K562 (cell line): Measurements from ENCODE around the gene CEP70. TPM values are rescaled to one million over a fixed set of nuclear protein-coding genes. Genes with fewer than 3 reads are reported as not detected.

ENCODE experiments used
- ATAC-seq: fragments of 200-7000 bp; cut with Tn5 transposase; 3 replicates; pipeline ENCODE4 v1.9.1; 2020; ENCODE audit warnings: moderate library complexity
- BruUV-seq: library from RNA; stranded (reverse); fragments of 400-500 nt; replicated peaks from 2 replicates; lab custom pipeline; 2021; lab: Mats Ljungman, UMichigan
- CTCF ChIA-PET: fragments of 300-600 bp; formaldehyde crosslinking; extraction: SDS; loops from one replicate; lab custom pipeline; 2021; ENCODE audit warnings: low intra/inter-chr PET ratio; lab: Yijun Ruan, JAX
- POLR2A ChIA-PET: fragments of 300-600, 350-650 bp; sonication (Branson Sonifier 250); formaldehyde crosslinking; extraction: SDS; loops from one replicate; lab custom pipeline; 2021; ENCODE audit warnings: antibody characterized with exemption, inconsistent platforms; lab: Yijun Ruan, JAX
- DNase-seq, 4 experiments: peaks; one replicate each; pipeline versions ENCODE4 v3.0.0 to v3.0.0-alpha.2; 2011 to 2018; ENCODE audit warnings: low spot score in 3 of 4, mixed read lengths in 3 of 4; ENCODE audit errors: extremely low read depth in 1 of 4
- FAIRE-seq: peaks from 2 replicates; lab custom pipeline; 2011; peaks lifted over from hg19 to GRCh38; lab: Jason Lieb, UNC
- H2AFZ ChIP-seq: 2 replicates; pipeline ENCODE4 v1.6.0; 2011; ENCODE audit warnings: low read depth, low read length, control low read depth, inconsistent platforms
- H3K27ac ChIP-seq: fragments of 200-600 bp; 3 replicates; pipeline ENCODE4 v1.8.0; 2011; ENCODE audit warnings: low read depth, mild to moderate bottlenecking, control low read depth, inconsistent platforms, low read length, moderate library complexity, mixed read lengths; ENCODE audit errors: extremely low read depth
- H3K27me3 ChIP-seq, 2 experiments: fragments of 300-600 bp in 1 of 2; 2 replicates in 1 of 2; 3 replicates in 1 of 2; pipeline versions ENCODE4 v1.6.0 to v1.8.0; 2011; ENCODE audit warnings: inconsistent platforms in 2 of 2, low read length in 2 of 2, mild to moderate bottlenecking in 1 of 2, mixed read lengths in 1 of 2, moderate library complexity in 1 of 2; ENCODE audit not compliant: control insufficient read depth in 2 of 2, insufficient read depth in 2 of 2
- H3K36me3 ChIP-seq: fragments of 300-600 bp; 3 replicates; pipeline ENCODE4 v1.8.0; 2011; ENCODE audit warnings: mild to moderate bottlenecking, low read length, inconsistent platforms; ENCODE audit not compliant: control insufficient read depth, insufficient read depth
- H3K4me1 ChIP-seq, 2 experiments: fragments of 200-600 bp in 1 of 2; replicated peaks in 1 of 2; 2 replicates in 1 of 2; 3 replicates in 1 of 2; pipeline versions ENCODE4 v1.5.1 to v1.8.0; 2011; ENCODE audit warnings: inconsistent platforms in 2 of 2, low read length in 2 of 2, mild to moderate bottlenecking in 1 of 2, mixed read lengths in 1 of 2, moderate library complexity in 1 of 2; ENCODE audit not compliant: control insufficient read depth in 2 of 2, insufficient read depth in 2 of 2
- H3K4me2 ChIP-seq: 2 replicates; pipeline ENCODE4 v1.6.1; 2011; ENCODE audit warnings: low read length, control low read depth, inconsistent platforms, mixed read lengths; ENCODE audit not compliant: insufficient read depth
- H3K4me3 ChIP-seq: fragments of 200-600 bp; sonication (generic), shearing (Covaris generic); 2 replicates; pipeline ENCODE4 v1.5.1; 2016; ENCODE audit warnings: control low read depth, inconsistent platforms
- H3K79me2 ChIP-seq: fragments of 200-600 bp; 3 replicates; pipeline ENCODE4 v1.8.0; 2011; ENCODE audit warnings: low read length, inconsistent platforms; ENCODE audit not compliant: control insufficient read depth, insufficient read depth
- H3K9ac ChIP-seq, 2 experiments: 2 replicates each; pipeline versions ENCODE4 v1.6.0 to v1.6.1; 2011; ENCODE audit warnings: low read depth in 2 of 2, low read length in 2 of 2, control low read depth in 1 of 2, inconsistent platforms in 1 of 2, mild to moderate bottlenecking in 1 of 2, mixed read lengths in 1 of 2; ENCODE audit not compliant: insufficient read depth in 1 of 2
- H3K9me1 ChIP-seq: one replicate; pipeline ENCODE4 v1.6.0; 2011; ENCODE audit warnings: inconsistent platforms, mild to moderate bottlenecking, low read length, moderate library complexity; ENCODE audit not compliant: control insufficient read depth, insufficient read depth
- H3K9me3 ChIP-seq: replicated peaks from 2 replicates; pipeline ENCODE4 v1.5.1; 2011; ENCODE audit warnings: low read depth, low read length, inconsistent platforms; ENCODE audit not compliant: control insufficient read depth, insufficient read depth
- H4K20me1 ChIP-seq: replicated peaks from 2 replicates; pipeline ENCODE4 v1.6.1; 2011; ENCODE audit warnings: low read length, inconsistent platforms, mixed read lengths; ENCODE audit not compliant: control insufficient read depth, insufficient read depth
- ERF ChIP-seq: fragments of 450-650 bp; formaldehyde crosslinking; IDR thresholded peaks from 2 replicates; pipeline ENCODE4 v1.4.0; 2020; ENCODE audit warnings: mild to moderate bottlenecking, mixed read lengths
- FOXJ3 ChIP-seq: sonication (generic); formaldehyde crosslinking; IDR thresholded peaks from 2 replicates; pipeline ENCODE4 v1.4.0; 2020; ENCODE audit warnings: mild to moderate bottlenecking, missing genetic modification reagents
- HDAC6 ChIP-seq: IDR thresholded peaks from 2 replicates; pipeline ENCODE4 v1.6.1; 2012; ENCODE audit warnings: low read depth, mild to moderate bottlenecking, control low read depth, inconsistent platforms, low read length, moderate library complexity
- HMG20B ChIP-seq: fragments of 250-450 bp; sonication (Bioruptor Pico); IDR thresholded peaks from 2 replicates; pipeline ENCODE4 v1.5.0; 2021; ENCODE audit warnings: mild to moderate bottlenecking
- MLLT1 ChIP-seq, 2 experiments: fragments of 450-650 bp; IDR thresholded peaks; 2 replicates each; pipeline ENCODE4 v1.6.1; 2016
- SAFB ChIP-seq: fragments of 200-400 bp; formaldehyde crosslinking; IDR thresholded peaks from 2 replicates; pipeline ENCODE4 v1.6.1; 2017; ENCODE audit warnings: low read depth, low read length, borderline replicate concordance
- ZC3H11A ChIP-seq: IDR thresholded peaks from 2 replicates; pipeline ENCODE4 v1.6.1; 2012; ENCODE audit warnings: low read depth, low read length, improper control_type of control experiment
- ZNF311 ChIP-seq: fragments of 250-450 bp; sonication (Bioruptor Pico); IDR thresholded peaks from 2 replicates; pipeline ENCODE4 v1.4.0; 2020; ENCODE audit warnings: mild to moderate bottlenecking, moderate library complexity
- ZNF431 ChIP-seq: sonication (generic); formaldehyde crosslinking; IDR thresholded peaks from 2 replicates; pipeline ENCODE4 v1.8.0; 2022; ENCODE audit warnings: mild to moderate bottlenecking, missing genetic modification reagents
- ZNF507 ChIP-seq: conservative IDR thresholded peaks from 2 replicates; pipeline ENCODE4 v1.6.1; 2017; ENCODE audit warnings: missing genetic modification characterization, missing compliant biosample characterization
- ZSCAN32 ChIP-seq: fragments of 450-650 bp; formaldehyde crosslinking; IDR thresholded peaks from 2 replicates; pipeline ENCODE4 v1.4.0; 2020; ENCODE audit warnings: mild to moderate bottlenecking, moderate library complexity
- WGBS: fragments of 100-300 bp; shearing (Covaris generic); methylation state at CpG from one replicate; pipeline ENCODE4 v1.1.6; 2016; ENCODE audit warnings: low coverage, mixed read lengths; ENCODE audit not compliant: insufficient coverage; ENCODE audit errors: missing lambda C conversion rate; 5-methylcytosine and 5-hydroxymethylcytosine counted together
- in situ Hi-C: fragments of 300-500 bp; cut with MboI; formaldehyde crosslinking; loops from 4 replicates; pipeline ENCODE4 v1.15.0; 2018; ENCODE audit warnings: inconsistent platforms, mixed read lengths
- intact Hi-C: fragments of 100-400 bp; cut with micrococcal nuclease; formaldehyde crosslinking; loops from 2 replicates; pipeline ENCODE4 v1.14.2; 2022
- polyA plus RNA-seq, 8 experiments: library from polyadenylated mRNA; depleted of rRNA in 4 of 8; stranded (reverse) in 5 of 8; unstranded in 3 of 8; fragments of >200 nt; fragmentation: Nextera tagmentation in 2 of 8; fragmentation: Illumina TruSeq in 1 of 8; extraction: Ambion mirVana in 2 of 8; extraction: Trizol in 1 of 8; gene quantifications; 2 replicates each; pipeline versions ENCODE4 v1.2.1 to v1.2.3, GENCODE V29; 2011 to 2014; ENCODE audit warnings: inconsistent platforms in 1 of 8, missing spikeins in 1 of 8
- total RNA-seq, 7 experiments: library from RNA; depleted of rRNA in 6 of 7; stranded (reverse); fragments of >200 nt in 6 of 7; fragmentation: Illumina TruSeq in 2 of 7; extraction: Trizol in 2 of 7; gene quantifications; 2 replicates each; pipeline versions ENCODE4 v1.2.1 to v1.2.3, GENCODE V29; 2011 to 2021; ENCODE audit warnings: low replicate concordance in 1 of 7
- TF ChIP-seq, protein P1 (sequence below): fragments of 200-800 bp; sonication (Bioruptor generic); IDR thresholded peaks from 2 replicates; pipeline ENCODE4 v1.6.1; 2016; ENCODE audit warnings: missing genetic modification characterization, missing compliant biosample characterization
- TF ChIP-seq, protein P2 (sequence below): fragments of 450-650 bp; IDR thresholded peaks from 2 replicates; pipeline ENCODE4 v1.6.1; 2014; ENCODE audit warnings: low read depth, mild to moderate bottlenecking, moderate library complexity, borderline replicate concordance

The CEP70 gene
- total and polyA plus RNA-seq, 9 of the 15 experiments (the other 6 are each of a cell fraction or from before 2014, with no cell fraction given), result 16.1 to 31.5 (median 23.4) TPM

DNA sequence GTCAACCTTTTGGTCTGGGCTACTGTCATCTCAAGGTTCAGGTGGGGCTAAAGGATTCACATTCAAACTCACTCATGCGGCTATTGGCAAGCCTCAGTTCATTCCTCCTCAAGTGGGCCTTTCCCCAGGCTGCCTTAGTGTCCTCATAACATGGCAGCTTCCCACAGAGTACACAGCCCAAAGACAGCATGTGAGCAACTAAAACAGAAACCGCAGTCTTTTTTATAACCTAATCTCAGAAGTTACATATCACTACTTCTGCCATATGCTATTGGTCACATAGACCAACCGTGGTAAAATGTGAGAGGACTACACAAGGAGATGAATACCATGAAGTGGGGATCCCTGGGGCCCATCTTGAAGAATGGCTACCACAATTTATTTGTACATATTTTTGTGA is 4.5 kb upstream of the CEP70 start:
- in situ Hi-C loops (loop anchor here (5.0 kb wide), 1 partner anchor 334 kb away; no protein-coding TSS in a partner anchor), intact Hi-C loops (no loop called here)

More for the DNA sequence above, 4.5 kb upstream of the CEP70 start:
- TF ChIP-seq ZNF431 (CRISPR knock-in tag), result no peak
- TF ChIP-seq, protein P1, sequence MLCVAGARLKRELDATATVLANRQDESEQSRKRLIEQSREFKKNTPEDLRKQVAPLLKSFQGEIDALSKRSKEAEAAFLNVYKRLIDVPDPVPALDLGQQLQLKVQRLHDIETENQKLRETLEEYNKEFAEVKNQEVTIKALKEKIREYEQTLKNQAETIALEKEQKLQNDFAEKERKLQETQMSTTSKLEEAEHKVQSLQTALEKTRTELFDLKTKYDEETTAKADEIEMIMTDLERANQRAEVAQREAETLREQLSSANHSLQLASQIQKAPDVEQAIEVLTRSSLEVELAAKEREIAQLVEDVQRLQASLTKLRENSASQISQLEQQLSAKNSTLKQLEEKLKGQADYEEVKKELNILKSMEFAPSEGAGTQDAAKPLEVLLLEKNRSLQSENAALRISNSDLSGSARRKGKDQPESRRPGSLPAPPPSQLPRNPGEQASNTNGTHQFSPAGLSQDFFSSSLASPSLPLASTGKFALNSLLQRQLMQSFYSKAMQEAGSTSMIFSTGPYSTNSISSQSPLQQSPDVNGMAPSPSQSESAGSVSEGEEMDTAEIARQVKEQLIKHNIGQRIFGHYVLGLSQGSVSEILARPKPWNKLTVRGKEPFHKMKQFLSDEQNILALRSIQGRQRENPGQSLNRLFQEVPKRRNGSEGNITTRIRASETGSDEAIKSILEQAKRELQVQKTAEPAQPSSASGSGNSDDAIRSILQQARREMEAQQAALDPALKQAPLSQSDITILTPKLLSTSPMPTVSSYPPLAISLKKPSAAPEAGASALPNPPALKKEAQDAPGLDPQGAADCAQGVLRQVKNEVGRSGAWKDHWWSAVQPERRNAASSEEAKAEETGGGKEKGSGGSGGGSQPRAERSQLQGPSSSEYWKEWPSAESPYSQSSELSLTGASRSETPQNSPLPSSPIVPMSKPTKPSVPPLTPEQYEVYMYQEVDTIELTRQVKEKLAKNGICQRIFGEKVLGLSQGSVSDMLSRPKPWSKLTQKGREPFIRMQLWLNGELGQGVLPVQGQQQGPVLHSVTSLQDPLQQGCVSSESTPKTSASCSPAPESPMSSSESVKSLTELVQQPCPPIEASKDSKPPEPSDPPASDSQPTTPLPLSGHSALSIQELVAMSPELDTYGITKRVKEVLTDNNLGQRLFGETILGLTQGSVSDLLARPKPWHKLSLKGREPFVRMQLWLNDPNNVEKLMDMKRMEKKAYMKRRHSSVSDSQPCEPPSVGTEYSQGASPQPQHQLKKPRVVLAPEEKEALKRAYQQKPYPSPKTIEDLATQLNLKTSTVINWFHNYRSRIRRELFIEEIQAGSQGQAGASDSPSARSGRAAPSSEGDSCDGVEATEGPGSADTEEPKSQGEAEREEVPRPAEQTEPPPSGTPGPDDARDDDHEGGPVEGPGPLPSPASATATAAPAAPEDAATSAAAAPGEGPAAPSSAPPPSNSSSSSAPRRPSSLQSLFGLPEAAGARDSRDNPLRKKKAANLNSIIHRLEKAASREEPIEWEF (CRISPR knock-in tag), result no peak
- TF ChIP-seq MLLT1 (IDR thresholded peaks at IDR 0.05), result no peak
- no peak for TF ChIP-seq SAFB
- TF ChIP-seq, protein P2, sequence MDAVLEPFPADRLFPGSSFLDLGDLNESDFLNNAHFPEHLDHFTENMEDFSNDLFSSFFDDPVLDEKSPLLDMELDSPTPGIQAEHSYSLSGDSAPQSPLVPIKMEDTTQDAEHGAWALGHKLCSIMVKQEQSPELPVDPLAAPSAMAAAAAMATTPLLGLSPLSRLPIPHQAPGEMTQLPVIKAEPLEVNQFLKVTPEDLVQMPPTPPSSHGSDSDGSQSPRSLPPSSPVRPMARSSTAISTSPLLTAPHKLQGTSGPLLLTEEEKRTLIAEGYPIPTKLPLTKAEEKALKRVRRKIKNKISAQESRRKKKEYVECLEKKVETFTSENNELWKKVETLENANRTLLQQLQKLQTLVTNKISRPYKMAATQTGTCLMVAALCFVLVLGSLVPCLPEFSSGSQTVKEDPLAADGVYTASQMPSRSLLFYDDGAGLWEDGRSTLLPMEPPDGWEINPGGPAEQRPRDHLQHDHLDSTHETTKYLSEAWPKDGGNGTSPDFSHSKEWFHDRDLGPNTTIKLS, result no peak
- no peak for TF ChIP-seq ERF (CRISPR knock-in tag)
- no peak for TF ChIP-seq ZC3H11A
- no peak for TF ChIP-seq HDAC6
- no peak for TF ChIP-seq HMG20B (CRISPR knock-in tag)
- TF ChIP-seq ZNF507 (tag), result no peak
- no peak for TF ChIP-seq FOXJ3
- no peak for TF ChIP-seq ZNF311
- no peak for TF ChIP-seq ZSCAN32 (CRISPR knock-in tag)
- Histone ChIP-seq H3K9me1 (no peaks in the 10 kb centered on the region), H3K9me3 (no peaks in the 10 kb centered on the region), H3K9ac (no peak overlapping the region), H2AFZ (no peak overlapping the region), H3K4me3 (no peak overlapping the region), H3K27ac (no peak overlapping the region), H3K4me1 (peaks cover 0 to 7% of the 10 kb centered on the region in 2 experiments; a peak in 2 of 5 replicates), H3K4me2 (no peak overlapping the region), H3K27me3 (no peaks in the 10 kb centered on the region), H4K20me1 (no peaks in the 10 kb centered on the region), H3K79me2 (peaks cover 4% of the 10 kb centered on the region; the same call in 2 of the 3 replicates), H3K36me3 (no peaks in the 10 kb centered on the region)
- no TSS peak for BruUV-seq
- no peak for ATAC-seq
- no peak for DNase-seq
- FAIRE-seq, result no peak
- 19% methylated on average over 3 of the region's 3 CpGs for WGBS
- ChIA-PET POLR2A (interaction anchor here (1.4 kb wide), 1 partner anchor 10 kb away, joined by 7 read pairs; the partner anchor contains the start of gene FAIM), CTCF (no interaction called here)
